Stimulated activated CD4-positive, alpha-beta T cell treated with anti-CD3 and anti-CD28 coated beads, Interleukin-2, amount 100 ng/mL, for 24 hours (primary cell): Measurements from ENCODE around the gene NAV3.

ENCODE experiments used
- DNase-seq, 2 donors: peaks; one replicate each; pipeline ENCODE4 v3.0.0-alpha.2; 2020

NAV3 gene

GRCh38 chr12:77993658-77994057 lies 163.0 kb downstream of the NAV3 start:
- no peak for DNase-seq

GRCh38 chr12:77995436-77996167 lies 164.9 kb downstream of the NAV3 start:
- DNase-seq: no peak

- no peak for DNase-seq
Observed at GRCh38 chr12:77996670-77997069, 166.0 kb downstream of the NAV3 start.

GRCh38 chr12:77998236-77998786 lies 167.6 kb downstream of the NAV3 start:
- DNase-seq: no peak

GRCh38 chr12:77999074-77999715 lies 168.5 kb downstream of the NAV3 start:
- no peak for DNase-seq

GRCh38 chr12:78002878-78003277 lies 172.2 kb downstream of the NAV3 start:
- DNase-seq: no peak

GRCh38 chr12:78004249-78005093 lies 173.8 kb downstream of the NAV3 start:
- no peak for DNase-seq

- DNase-seq: no peak
Observed at GRCh38 chr12:78005094-78005492, 174.4 kb downstream of the NAV3 start.

- no peak for DNase-seq
Observed at GRCh38 chr12:78007173-78007572, 176.5 kb downstream of the NAV3 start.

GRCh38 chr12:78009031-78009430 lies 178.3 kb downstream of the NAV3 start:
- no peak for DNase-seq

GRCh38 chr12:78018171-78018910 lies 187.6 kb downstream of the NAV3 start:
- DNase-seq: no peak

- no peak for DNase-seq
Observed at GRCh38 chr12:78018939-78019338, 188.2 kb downstream of the NAV3 start.

GRCh38 chr12:78028426-78028825 lies 197.7 kb downstream of the NAV3 start:
- no peak for DNase-seq

GRCh38 chr12:78034025-78034424 lies 203.3 kb downstream of the NAV3 start:
- DNase-seq: no peak

- DNase-seq: no peak
Observed at GRCh38 chr12:78035901-78036606, 205.4 kb downstream of the NAV3 start.

- no peak for DNase-seq
Observed at GRCh38 chr12:78036874-78037273, 206.2 kb downstream of the NAV3 start.

- no peak for DNase-seq
Observed at GRCh38 chr12:78037707-78038106, 207.0 kb downstream of the NAV3 start.

- DNase-seq: no peak
Observed at GRCh38 chr12:78038541-78038940, 207.8 kb downstream of the NAV3 start.

GRCh38 chr12:78038986-78039385 lies 208.3 kb downstream of the NAV3 start:
- DNase-seq: no peak

GRCh38 chr12:78040111-78040510 lies 209.4 kb downstream of the NAV3 start:
- no peak for DNase-seq

- DNase-seq: no peak
Observed at GRCh38 chr12:78050790-78051189, 220.1 kb downstream of the NAV3 start.

- DNase-seq: no peak
Observed at GRCh38 chr12:78055545-78055944, 224.9 kb downstream of the NAV3 start.
